ENCODE results near the gene PRKAG2.
"Not testable (repeated sequence)": the region's sequence is repeated elsewhere in the genome, so short reads cannot be mapped to it uniquely, and the experiment has no call there.

The PRKAG2 gene

GRCh38 chr7:151783958-151784575, 92.8 kb downstream of the PRKAG2 start:
- DNase-seq (ENCODE audit: extremely low read depth, insufficient read length), result no peak
- no peaks in the 10 kb centered on the region for H3K27me3 ChIP-seq (replicated peaks; ENCODE audit: control insufficient read depth, insufficient read depth, low read length)
- no peaks in the 10 kb centered on the region for H3K36me3 ChIP-seq (ENCODE audit: control insufficient read depth, insufficient read depth, low read length)
- TF ChIP-seq CTCF (IDR thresholded peaks at IDR 0.05; ENCODE audit: insufficient read depth, low read length, poor library complexity, severe bottlenecking), result no peak
- no peak overlapping the region for H3K4me3 ChIP-seq (replicated peaks; ENCODE audit: low read depth, low read length)

GRCh38 chr7:151782598-151783448, 94.1 kb downstream of the PRKAG2 start:
- no peaks in the 10 kb centered on the region for H3K36me3 ChIP-seq (ENCODE audit: control insufficient read depth, insufficient read depth, low read length)
- no peaks in the 10 kb centered on the region for H3K27me3 ChIP-seq (replicated peaks; ENCODE audit: control insufficient read depth, insufficient read depth, low read length)
- H3K4me3 ChIP-seq (replicated peaks; ENCODE audit: low read depth, low read length), result no peak overlapping the region; the same call in 1 of the 2 replicates
- DNase-seq (ENCODE audit: extremely low read depth, insufficient read length), result peak; percentile 78
- peak; percentile 94 for TF ChIP-seq CTCF (IDR thresholded peaks at IDR 0.05; ENCODE audit: insufficient read depth, low read length, poor library complexity, severe bottlenecking)

GRCh38 chr7:151782256-151782597, 94.7 kb downstream of the PRKAG2 start:
- not testable (repeated sequence) for DNase-seq (ENCODE audit: extremely low read depth, insufficient read length); H3K36me3 ChIP-seq (ENCODE audit: control insufficient read depth, insufficient read depth, low read length); H3K27me3 ChIP-seq (replicated peaks; ENCODE audit: control insufficient read depth, insufficient read depth, low read length); H3K4me3 ChIP-seq (replicated peaks; ENCODE audit: low read depth, low read length)

GRCh38 chr7:151781161-151781845, 95.6 kb downstream of the PRKAG2 start:
- Histone ChIP-seq H3K36me3 (ENCODE audit: control insufficient read depth, insufficient read depth, low read length) (no peaks in the 10 kb centered on the region), H3K4me3 (replicated peaks; ENCODE audit: low read depth, low read length) (no peak overlapping the region), H3K27me3 (replicated peaks; ENCODE audit: control insufficient read depth, insufficient read depth, low read length) (no peaks in the 10 kb centered on the region)
- no peak for TF ChIP-seq CTCF (IDR thresholded peaks at IDR 0.05; ENCODE audit: insufficient read depth, low read length, poor library complexity, severe bottlenecking)
- DNase-seq (ENCODE audit: extremely low read depth, insufficient read length), result no peak

- Histone ChIP-seq H3K4me3 (replicated peaks; ENCODE audit: low read depth, low read length) (no peak overlapping the region), H3K27me3 (replicated peaks; ENCODE audit: control insufficient read depth, insufficient read depth, low read length) (no peaks in the 10 kb centered on the region), H3K36me3 (ENCODE audit: control insufficient read depth, insufficient read depth, low read length) (no peaks in the 10 kb centered on the region)
- no peak for TF ChIP-seq CTCF (IDR thresholded peaks at IDR 0.05; ENCODE audit: insufficient read depth, low read length, poor library complexity, severe bottlenecking)
- DNase-seq (ENCODE audit: extremely low read depth, insufficient read length), result no peak
Measured at GRCh38 chr7:151780631-151781030, 96.3 kb downstream of the PRKAG2 start.

- H3K27me3 ChIP-seq (replicated peaks; ENCODE audit: control insufficient read depth, insufficient read depth, low read length), result no peaks in the 10 kb centered on the region; the same call in 1 of the 2 replicates
- no peak for DNase-seq (ENCODE audit: extremely low read depth, insufficient read length)
- no peak for TF ChIP-seq CTCF (IDR thresholded peaks at IDR 0.05; ENCODE audit: insufficient read depth, low read length, poor library complexity, severe bottlenecking)
- no peaks in the 10 kb centered on the region for H3K36me3 ChIP-seq (ENCODE audit: control insufficient read depth, insufficient read depth, low read length)
- no peak overlapping the region for H3K4me3 ChIP-seq (replicated peaks; ENCODE audit: low read depth, low read length)
Measured at GRCh38 chr7:151779678-151780077, 97.2 kb downstream of the PRKAG2 start.
